ENCODE data around the gene SOS1.
A peak's percentile ranks its signal among the peaks of the same experiment; 100 is the strongest.
"Not testable (repeated sequence)": the region's sequence is repeated elsewhere in the genome, so short reads cannot be mapped to it uniquely, and the experiment has no call there.

SOS1 gene

DNA sequence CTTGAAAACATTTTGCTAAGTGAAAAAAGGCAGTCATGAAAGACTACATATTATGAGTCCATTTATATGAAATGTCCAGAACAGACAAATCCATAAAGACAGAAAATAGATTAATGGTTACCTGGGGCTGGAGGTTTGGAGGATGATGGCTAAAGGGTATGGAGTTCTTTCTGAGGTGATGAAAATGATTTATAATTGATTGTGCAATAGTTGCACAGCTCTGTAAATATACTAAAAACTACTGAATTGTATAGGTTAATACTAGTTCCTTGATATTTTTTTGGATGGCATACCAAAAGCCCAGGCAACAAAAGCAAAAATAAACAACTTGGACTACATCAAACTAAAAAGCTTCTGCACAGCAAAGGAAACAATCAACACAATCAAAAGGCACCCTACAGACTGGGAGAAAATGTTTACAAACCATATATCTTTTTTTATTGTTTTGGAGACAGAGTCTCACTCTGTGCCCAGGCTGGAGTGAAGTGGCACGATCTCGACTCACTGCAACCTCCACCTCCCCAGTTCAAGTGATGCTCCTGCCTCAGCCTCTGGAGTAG, 21.5 kb downstream of the SOS1 start:
- DNase-seq = no peak

DNA sequence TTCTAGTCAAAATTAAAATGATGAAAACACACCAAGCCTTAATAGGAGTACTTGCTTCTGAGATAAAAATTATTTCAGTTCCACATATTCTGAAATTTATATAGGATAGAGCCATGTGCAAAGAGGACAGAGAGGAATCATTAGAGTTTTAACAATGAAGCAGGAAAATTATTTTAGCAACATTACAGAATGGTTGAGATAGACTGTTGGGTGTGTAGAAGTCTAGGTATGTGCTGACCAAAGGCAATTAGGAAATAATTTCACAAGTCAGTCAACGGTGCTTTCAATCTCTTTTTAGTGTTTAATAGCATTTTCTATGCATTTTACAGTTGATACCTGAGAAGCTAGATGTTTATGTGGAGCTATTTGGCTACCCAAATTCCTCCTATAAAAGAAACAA, 25.2 kb downstream of the SOS1 start:
- DNase-seq = no peak

DNA sequence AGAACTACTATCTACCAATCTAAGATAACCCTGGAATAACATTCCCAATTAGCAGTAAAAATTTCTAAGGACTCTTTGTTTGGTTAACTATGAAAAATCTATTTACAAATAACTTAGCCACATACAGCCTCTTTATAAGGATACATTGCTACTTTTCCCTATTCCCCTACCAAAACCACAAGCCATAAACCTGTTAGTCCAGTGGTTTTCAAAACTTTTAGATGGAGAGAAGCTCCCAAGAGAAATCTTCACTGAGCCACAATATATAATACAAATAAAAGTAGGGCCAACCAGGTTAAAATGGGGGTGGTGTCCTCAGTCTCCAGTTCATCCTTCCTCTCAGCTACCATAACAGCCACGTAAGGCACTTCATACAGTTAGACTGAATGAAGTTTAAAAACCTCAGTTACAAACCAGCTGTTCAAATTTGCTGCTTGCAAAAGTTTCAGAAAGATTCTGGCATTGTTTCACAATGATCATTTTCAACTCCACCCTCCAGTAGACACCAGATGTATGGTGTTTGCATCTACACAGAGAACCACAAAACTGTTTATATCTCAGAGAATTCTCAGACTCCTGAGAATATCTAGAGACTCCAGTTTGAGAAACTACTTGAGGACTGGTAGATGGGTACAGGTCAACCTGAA, 26.0 kb downstream of the SOS1 start:
- no peak for DNase-seq

DNA sequence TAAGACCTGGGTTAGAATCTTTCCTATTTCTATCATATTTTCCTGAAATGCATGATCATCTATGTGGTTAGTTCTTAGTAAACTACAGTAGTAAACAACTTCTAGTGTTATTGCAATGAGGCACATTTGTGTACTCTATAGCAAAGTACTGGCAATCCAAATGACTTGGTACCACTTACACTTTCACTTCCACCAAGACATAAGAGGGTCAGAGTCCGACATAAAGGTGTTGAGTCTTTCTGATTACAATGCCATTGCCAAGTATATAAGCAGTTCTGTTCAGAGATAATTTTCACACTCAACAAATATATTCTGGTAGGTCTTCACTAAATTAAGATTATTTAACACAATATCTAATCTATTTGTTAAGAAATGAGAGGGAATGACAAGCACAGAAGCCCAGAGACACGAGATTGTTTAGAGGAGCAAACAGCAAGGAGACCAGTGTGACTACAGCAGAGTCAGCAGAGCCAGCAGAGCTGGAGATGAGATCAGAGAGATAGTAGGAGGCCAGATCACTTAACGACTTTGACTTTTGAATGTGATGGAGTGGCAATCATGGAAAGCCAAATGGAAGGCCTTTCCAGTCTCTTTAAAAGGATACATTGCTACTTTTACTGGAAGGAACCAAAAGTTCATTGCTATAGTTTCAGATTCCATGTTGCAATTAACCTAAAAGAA, 27.5 kb downstream of the SOS1 start:
- no peak for DNase-seq

DNA sequence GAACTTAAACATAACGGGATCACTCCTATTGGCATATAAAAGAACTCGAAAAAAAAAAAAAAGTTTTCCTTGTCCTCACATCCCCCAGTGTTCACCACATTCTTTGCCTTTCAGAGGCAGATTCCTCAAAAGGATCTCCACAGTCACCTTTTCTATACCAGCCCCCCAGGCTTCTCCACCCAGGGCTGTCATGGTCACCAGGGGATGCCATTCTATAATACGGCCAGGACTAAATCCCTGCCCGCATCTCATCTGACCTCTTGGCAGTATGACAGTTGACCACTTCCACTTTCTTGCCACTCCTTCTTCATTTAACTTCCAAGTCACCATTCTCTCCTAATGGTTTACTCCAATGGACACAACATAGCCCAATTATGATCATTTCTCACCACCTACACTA, 29.3 kb downstream of the SOS1 start:
- no peak for DNase-seq

DNA sequence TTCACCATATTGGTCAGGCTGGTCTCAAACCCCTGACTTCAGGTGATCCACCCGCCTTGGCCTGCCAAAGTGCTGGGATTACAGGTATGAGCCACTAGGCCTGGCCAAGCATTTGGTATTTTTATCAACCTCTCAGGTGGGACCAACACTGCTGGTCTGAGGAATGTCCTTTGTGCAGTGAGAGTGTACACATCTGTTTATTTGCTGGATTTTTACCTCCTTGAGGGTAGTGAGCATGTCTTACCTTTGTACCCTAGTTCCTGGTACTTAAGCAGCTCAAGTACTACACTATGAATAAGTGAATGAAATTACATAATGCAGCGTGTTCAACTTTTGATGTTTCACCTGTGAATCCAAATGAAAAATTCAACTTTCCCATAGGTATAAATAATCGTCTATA, 29.8 kb downstream of the SOS1 start:
- no peak for DNase-seq

DNA sequence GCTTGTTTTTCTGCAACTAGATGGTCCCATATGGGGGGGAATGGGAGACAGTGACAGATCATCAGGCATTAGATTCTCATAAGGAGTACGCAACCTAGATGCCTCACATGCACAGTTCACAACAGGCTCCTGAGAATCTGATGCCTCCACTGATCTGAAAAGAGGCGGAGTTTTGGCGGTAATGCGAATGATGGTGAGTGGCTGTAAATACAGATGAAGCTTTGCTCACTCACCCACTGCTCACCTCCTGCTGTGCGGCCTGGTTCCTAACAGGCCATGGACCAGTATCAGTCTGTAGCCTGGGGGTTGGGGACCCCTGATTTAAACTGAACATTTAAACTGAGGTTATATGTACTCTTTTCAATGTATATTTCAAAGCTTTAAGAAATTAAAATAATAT, 40.7 kb downstream of the SOS1 start:
- no peak for DNase-seq

DNA sequence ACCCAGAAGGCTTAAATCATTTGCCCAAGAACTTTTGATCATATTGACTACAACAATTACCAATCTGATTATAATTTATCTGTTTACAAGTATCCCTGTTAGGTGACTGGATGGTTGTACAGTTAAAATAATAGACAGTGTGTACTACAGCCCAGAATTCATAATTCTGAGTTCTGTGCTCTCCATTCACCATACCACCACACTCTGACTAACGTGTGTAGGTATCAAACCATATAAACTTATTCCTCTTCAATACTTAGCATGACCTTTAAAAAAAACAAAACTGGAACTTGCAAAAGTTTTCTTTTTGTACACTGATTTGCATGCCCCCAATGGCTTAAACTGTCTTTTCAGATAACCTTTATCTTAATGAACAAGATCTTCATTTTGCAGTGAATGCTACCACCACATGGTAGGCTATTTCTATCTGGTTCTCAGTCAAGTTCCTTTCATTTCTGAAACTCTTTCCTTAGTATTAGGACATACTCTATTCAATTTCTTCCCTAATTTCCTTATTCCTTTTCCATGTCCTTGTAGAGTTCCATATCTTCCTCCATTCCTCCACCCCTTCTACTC, 50.9 kb downstream of the SOS1 start:
- no peak for DNase-seq

DNA sequence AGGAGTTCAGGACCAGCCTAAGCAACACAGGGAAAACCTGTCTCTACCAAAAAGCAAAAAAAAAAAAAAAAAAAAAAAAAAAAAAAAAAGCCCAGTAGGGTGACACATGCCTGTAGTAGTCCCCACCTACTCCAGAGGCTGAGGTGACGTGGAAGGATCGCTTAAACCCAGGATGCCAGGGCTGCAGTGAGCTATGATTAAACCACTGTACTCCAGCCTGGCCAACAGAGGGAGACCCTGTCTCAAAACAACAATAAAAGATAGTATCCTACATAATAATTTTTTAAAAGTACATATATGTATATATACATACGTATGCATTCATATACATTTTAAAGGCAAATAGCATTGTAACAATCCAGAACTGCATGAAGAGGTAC, 51.7 kb downstream of the SOS1 start:
- DNase-seq = no peak

DNA sequence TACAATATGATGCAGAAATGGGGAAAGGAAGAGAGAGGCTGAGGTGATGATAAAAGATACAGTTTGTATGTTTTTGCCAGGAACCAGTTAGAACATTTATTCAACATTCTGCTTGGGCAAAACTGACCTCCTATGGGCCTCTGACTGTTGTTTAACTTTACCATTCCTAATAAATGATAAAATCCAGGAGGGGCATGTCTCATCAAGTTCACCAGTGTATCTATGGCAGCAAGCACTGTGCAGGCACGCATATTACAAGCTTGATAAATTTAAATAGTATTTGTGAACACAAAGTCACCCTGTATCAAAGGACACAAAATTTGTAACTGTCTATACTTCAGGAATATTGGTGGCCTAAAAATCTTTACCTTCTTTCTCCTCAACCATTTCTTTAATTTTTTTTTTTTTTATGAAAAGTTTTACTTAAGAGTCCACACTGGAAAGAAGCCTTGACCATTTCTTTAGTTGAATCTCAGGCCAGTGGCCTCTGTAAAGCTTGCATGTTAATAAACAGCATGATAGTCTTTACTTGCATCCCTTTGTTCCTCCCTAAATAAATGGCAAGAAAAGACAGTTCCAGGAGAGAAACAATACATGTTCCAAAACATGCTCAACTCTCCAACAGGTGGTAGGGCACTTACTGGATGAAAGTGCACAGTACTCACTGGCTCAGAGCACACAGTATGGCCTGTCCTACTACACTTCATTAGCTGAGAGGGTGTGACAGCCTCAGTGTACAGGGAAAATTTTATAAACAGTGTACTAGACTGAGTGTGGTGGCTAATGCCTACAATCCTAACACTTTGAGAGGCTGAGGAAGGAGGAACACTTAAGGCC, 52.3 kb downstream of the SOS1 start:
- DNase-seq = no peak

DNA sequence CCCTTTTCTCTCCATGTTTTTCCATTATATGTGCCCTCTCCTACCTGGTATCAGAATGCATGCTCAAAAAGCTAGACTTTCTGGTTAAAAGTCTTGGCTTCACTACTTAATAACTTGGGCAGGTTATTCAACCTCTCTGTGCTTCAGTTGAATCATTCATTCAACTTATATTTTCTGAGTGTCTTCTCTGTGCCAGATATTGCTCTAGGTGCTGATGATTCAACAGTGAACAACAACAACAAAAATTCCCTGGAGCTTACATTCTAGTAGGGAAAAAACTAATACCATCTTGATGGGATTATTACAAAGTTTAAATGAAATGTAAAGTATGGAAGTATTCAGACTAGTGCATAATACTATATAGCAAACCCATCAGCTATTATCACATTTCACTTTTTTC, 55.2 kb downstream of the SOS1 start:
- DNase-seq = no peak

DNA sequence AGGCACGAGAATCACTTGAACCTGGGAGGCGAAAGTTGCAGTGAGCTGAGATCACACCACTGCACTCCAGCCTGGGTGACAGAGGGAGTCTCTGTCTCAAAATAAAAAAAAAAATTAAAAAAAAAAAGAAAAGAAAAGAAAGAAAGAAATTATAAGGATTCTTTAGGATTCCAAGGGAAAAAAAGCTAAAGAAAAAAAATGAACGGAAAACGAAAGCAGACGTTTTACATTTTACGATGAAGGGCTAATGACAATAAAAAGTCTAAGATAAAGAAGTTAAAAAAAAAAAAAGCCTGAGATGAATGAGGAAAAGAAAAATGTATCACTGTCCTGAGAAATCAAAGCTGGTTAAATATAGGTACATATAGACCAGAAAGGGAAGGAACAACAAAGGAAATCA, 58.5 kb downstream of the SOS1 start:
- no peak for DNase-seq

DNA sequence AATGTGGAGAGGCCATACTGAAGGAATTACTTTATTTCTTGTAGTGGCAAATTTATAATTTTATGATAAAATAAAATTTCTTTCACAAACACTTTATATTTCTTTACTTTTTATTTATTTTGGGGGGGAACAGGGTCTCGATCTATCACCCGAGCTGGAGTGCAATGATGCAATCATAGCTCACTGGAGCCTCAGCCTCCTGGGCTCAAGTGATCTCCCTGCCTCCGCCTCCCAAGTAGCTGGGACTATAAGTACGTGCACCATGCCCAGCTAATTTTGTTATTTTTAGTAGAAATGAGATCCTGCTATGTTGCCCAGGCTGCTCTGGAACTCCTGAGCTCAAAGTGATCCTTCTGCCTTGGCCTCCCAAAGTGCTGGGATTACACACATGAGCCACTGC, 59.6 kb downstream of the SOS1 start:
- no peak for DNase-seq

DNA sequence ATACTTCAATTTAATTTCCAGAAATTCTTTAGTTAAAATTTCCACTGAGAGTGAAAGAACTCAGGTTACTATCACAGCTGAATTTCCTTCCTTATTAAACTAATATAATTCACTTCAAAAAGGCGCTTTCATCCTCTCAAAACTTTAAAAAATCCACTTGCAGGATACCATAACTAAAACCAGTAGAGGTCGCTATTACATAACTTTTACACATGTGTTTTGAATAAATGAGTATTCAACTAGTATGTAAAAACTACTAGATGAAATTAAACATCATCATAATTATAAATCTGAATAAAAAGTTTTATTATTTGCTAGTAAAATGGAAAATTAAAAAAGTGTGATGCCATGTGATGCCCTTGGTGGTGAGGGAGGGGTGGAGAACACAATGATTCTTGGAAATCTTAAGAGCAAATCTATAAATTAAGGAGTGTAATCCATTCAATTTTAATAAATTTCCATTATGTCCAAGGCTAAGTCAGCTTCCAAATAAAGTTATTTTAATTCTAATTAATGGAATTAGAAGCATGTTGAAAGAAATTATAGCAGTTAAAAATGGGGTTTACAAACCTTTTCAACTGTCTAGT, 61.4 kb downstream of the SOS1 start:
- DNase-seq = peak; percentile 65

DNA sequence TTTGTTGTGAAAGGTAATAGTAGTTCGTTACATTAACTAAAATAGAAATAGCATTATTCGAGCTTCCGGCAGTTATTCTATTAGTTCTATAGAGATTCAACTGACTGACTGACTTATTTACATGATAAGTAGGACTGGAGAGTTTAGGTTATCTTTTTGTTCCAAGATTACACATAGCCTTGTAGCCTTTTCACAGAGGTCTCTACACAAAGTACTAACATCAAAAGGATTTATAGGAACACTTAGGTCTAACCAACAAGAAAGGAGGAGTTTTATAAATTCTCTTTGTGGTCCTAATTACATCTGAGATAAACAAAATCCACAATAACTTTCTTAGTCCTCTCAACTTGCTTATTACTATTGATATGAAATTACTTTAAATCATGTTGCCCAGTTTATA, 62.8 kb downstream of the SOS1 start:
- DNase-seq = no peak

DNA sequence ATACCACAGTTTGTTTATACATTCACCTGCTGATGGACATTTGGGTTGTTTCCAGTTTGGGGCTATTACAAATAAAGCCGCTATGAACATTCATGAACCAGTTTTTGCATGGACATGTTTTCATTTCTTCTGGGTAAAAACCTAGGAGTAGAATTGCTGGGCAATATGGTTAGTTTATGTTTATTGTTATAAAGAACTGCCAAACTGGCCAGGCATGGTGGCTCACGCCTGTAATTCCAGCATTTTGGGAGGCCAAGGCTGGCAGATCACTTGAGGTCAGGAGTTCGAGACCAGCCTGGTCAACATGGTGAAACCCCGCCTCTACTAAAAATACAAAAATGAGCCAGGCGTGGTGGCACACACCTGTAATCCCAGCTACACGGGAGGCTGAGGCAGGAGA, 68.2 kb downstream of the SOS1 start:
- not testable (repeated sequence) for DNase-seq

DNA sequence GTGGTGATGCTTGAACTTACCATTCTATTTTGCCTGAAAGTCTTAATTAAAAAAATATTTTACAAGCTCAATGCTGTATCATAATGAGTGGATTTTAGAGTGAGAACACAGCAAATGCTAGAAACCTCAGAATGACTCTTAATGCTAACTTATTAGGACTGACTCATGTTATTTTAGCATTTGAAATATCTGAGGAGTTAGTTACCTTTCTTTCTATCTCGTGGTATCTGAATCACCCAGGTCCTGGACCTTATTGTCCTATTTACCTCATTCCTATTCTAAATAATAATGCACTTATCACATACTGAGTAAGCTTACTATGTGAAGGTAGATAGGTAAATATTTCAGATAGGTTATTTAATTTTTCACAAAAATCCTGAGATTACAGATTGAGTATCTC, 70.7 kb downstream of the SOS1 start:
- no peak for DNase-seq

DNA sequence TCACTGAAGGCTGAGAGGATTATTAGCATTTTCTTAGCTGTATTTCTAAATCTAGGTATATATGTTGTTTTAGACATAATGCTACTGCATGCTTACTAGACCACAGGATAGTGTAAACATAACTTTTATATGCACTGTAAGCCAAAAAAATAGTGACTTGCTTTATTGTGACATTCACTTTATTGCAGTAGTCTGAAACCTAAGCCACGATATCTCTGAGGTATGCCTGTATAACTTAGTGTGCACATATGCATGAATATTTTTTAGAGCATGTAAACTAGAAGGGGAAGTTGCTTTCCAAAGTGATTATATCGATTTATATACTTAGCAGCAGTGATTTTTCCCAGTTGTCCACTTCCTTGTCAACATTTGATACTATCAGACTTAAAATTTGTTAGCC, 81.8 kb downstream of the SOS1 start:
- DNase-seq = no peak

DNA sequence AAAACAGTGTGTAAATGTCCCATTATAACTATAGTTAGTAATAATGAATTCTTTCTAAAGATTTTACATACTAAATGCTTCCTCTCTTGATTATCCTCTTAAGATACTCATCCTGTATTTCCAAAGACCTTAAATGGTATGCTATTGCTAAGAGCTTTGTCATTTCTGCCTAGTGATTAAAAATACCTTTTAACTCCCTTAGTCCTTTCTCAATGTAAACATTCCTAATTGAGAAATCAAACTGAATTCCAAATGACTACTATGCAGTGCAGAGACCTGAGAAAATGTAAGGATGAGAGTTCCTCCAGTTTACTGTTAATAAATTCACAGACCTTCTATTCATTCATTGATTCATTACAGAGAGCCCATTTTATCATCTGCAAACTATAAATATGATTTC, 86.9 kb downstream of the SOS1 start:
- DNase-seq = no peak

DNA sequence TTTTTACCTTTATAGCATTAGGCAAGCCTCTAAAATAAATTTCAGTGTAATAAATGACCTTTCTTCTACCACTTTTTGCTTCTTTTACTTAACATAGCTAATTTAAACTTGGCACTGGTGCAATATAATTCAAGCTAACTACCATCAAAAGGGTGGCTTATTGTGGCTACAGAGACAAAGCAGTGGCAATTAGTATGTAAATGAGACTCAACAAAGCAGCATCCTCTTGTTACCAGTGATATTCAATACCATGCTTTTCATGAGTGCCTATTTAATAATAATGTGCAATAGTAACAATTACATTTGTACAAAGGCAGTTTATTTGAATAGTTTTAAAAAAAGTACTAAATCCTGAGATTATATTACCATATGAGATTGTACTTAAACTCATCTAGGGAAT, 93.4 kb downstream of the SOS1 start:
- DNase-seq = no peak

DNA sequence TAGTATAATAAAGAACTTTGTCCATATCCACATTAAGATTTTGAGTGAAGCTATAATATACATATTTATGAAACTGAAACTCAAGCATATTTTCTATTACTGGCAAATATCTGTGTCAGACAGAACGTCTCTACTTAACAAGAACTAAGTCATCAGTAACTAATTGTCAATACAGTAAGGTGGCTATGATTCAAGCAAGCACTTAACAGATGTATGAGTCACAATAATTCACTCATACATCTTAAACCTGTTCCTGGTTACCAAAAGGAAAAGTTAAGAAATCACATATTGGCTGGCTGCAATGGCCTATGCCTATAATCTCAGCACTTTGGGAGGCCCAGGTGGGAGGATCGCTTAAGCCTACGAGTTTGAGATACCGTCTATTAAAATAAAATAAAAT, 96.0 kb downstream of the SOS1 start:
- no peak for DNase-seq

DNA sequence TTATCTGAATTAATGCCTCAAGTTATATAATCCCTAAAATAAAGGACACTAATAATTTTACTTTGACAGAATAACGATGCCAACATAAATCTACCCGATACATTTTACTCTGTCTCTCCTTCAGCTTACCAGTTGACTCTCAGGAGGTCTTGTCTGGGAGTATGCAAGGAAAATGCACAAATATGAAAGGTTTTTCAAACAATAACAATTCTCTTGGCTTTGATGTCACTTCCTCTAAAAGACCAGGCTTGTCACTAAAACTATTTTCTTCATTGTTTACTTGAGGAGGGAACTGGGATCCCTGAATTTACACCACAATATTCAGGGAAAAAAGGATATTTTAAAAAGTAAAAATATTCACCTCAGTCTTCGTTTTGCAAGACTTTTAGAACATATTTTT, 97.2 kb downstream of the SOS1 start:
- DNase-seq = no peak

DNA sequence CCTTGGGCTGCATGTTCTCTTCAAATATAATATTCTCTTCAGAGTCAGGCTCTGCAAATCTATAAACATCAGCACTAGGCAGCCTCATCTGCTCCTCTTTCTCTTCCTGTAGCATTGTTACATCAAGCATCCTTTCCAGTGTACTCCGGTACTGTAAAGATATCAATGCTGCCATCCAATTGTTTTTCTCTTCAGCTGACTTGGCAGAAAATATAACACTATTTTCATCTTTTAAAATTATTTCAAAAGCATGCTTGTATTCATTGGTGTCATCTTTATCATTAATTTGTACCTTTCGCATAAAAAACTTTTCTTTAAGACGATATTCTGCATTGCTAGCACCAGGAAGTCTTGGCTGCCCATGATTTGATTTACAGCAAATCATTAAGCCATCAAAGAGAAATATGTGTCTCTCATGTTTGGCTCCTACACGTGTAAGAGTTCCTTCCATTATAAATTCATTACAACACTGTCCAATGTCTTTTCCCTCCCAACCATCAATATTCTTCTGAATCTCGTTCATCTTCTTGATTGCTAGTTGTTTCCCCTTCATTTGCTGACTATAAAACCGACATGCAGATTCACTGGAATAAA, 98.1 kb downstream of the SOS1 start:
- no peak for DNase-seq
